Brain pericyte (primary cell): ENCODE results near the gene SUPT20H.

Experiments
- DNase-seq: peaks from one replicate; pipeline ENCODE4 v3.0.0-alpha.2; 2012; ENCODE audit warnings: low read depth, low spot score

The SUPT20H gene

GRCh38 chr13:37001921-37002250, 57.6 kb downstream of the SUPT20H start:
- DNase-seq: no peak

GRCh38 chr13:36999054-36999714, 60.3 kb downstream of the SUPT20H start, which contains the start of gene ALG5:
ALG5 (minus strand) TSS chr13:36999340; CDS start chr13:36999300, 40 bp downstream.
- DNase-seq: peak; percentile 49

- DNase-seq: no peak
Measured at GRCh38 chr13:36998624-36999041, 60.9 kb downstream of the SUPT20H start.

- no peak for DNase-seq
Measured at GRCh38 chr13:36997716-36998427, 61.6 kb downstream of the SUPT20H start.

GRCh38 chr13:36992362-36992761, 67.1 kb downstream of the SUPT20H start:
- DNase-seq: no peak

GRCh38 chr13:36986462-36987240, 72.8 kb downstream of the SUPT20H start:
- no peak for DNase-seq

GRCh38 chr13:36981156-36981743, 78.2 kb downstream of the SUPT20H start:
- no peak for DNase-seq

GRCh38 chr13:36979361-36980050, 80.0 kb downstream of the SUPT20H start:
- DNase-seq: no peak

- no peak for DNase-seq
Measured at GRCh38 chr13:36975172-36975571, 84.3 kb downstream of the SUPT20H start.

GRCh38 chr13:36973621-36974295, 85.7 kb downstream of the SUPT20H start:
- no peak for DNase-seq

- no peak for DNase-seq
Measured at GRCh38 chr13:36973009-36973408, 86.5 kb downstream of the SUPT20H start.

- DNase-seq: no peak
Measured at GRCh38 chr13:36966404-36966803, 93.1 kb downstream of the SUPT20H start.

GRCh38 chr13:36965767-36966166, 93.7 kb downstream of the SUPT20H start:
- no peak for DNase-seq

- no peak for DNase-seq
Measured at GRCh38 chr13:36959456-36960116, 99.9 kb downstream of the SUPT20H start.
